ENCODE measurements around the gene CTNND1.

Gene CTNND1

DNA sequence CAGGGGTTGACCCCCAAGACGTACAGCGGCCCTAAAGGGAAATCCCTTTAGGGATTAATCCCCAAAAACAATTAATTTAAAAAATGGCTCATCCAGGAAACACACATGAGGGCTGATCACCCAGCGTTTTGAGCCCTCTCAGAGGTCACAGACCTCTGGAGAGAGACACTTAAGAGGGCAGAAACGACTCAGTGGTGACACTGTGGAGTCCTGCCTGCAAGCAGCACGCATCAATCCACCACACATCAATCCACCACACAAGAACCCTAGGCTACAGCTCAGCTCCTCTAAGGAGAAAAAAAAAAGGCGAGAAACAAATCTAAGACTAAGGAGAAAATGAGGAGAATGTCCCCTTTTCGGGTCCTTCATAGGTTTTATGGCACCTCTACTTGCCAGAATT is 32.8 kb upstream of the CTNND1 start:
- H3K36me3 ChIP-seq: peaks cover 0 to 5% (median 0%) of the 10 kb centered on the region in 3 donors
- no peaks in the 10 kb centered on the region for H3K9me3 ChIP-seq
- H3K4me1 ChIP-seq: no peaks in the 10 kb centered on the region
- TF ChIP-seq, protein P1, sequence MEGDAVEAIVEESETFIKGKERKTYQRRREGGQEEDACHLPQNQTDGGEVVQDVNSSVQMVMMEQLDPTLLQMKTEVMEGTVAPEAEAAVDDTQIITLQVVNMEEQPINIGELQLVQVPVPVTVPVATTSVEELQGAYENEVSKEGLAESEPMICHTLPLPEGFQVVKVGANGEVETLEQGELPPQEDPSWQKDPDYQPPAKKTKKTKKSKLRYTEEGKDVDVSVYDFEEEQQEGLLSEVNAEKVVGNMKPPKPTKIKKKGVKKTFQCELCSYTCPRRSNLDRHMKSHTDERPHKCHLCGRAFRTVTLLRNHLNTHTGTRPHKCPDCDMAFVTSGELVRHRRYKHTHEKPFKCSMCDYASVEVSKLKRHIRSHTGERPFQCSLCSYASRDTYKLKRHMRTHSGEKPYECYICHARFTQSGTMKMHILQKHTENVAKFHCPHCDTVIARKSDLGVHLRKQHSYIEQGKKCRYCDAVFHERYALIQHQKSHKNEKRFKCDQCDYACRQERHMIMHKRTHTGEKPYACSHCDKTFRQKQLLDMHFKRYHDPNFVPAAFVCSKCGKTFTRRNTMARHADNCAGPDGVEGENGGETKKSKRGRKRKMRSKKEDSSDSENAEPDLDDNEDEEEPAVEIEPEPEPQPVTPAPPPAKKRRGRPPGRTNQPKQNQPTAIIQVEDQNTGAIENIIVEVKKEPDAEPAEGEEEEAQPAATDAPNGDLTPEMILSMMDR (IDR thresholded peaks at IDR 0.05): no peak
- H3K4me3 ChIP-seq: no peak overlapping the region
- H3K27ac ChIP-seq: no peak overlapping the region
- no peak for DNase-seq
- intact Hi-C loops (cut with DNase I; ENCODE audit: low total_unique reads): no loop called here
- H3K27me3 ChIP-seq: no peaks in the 10 kb centered on the region

GRCh38 chr11:57729479-57729878 is 32.1 kb upstream of the CTNND1 start:
- Histone ChIP-seq H3K27me3 (no peaks in the 10 kb centered on the region), H3K27ac (no peak overlapping the region), H3K4me1 (no peaks in the 10 kb centered on the region), H3K36me3 (peaks cover 0 to 6% (median 2%) of the 10 kb centered on the region in 3 donors), H3K4me3 (no peak overlapping the region), H3K9me3 (no peaks in the 10 kb centered on the region)
- intact Hi-C loops (cut with DNase I; ENCODE audit: low total_unique reads): no loop called here
- TF ChIP-seq, protein P1 (IDR thresholded peaks at IDR 0.05): no peak
- DNase-seq: no peak

- DNase-seq: no peak
- Histone ChIP-seq H3K4me3 (no peak overlapping the region), H3K27me3 (no peaks in the 10 kb centered on the region), H3K36me3 (peaks cover 0 to 18% (median 6%) of the 10 kb centered on the region in 3 donors), H3K4me1 (no peaks in the 10 kb centered on the region), H3K27ac (no peak overlapping the region), H3K9me3 (no peaks in the 10 kb centered on the region)
- intact Hi-C loops (cut with DNase I; ENCODE audit: low total_unique reads): no loop called here
- TF ChIP-seq, protein P1 (IDR thresholded peaks at IDR 0.05): no peak
Measured at GRCh38 chr11:57732661-57733060, 28.9 kb upstream of the CTNND1 start.

DNA sequence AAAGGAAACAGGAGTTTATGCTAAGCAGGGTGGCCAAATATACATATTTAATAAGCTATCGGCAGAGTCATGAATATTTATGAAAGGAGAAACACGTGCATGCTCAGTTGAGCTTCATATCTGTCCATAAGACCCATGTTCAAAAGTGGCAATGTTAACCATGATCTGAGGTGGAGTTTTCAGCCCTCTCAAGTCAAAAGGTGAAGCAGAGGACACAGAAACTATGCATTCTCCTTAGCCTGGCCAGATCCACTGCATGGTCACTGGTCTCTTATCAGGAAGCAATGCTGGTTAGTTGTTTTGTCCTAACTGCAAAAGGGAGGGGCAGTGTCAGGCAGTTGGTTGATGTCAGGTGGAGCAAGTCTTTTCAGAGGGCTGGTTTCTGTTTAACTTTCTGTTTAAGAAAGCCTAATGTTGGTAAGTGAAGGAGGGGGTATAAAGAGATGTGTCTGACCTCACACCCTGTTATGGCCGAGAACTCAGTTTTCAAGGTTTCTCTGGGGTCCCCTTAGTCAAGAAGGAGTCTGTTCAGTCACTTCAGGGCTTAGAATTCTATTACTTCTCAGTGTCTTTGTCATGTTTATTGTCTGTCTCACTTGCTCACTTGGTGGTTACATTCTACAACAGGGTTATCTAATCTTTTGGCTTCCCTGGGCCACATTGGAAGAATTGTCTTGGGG is 25.8 kb upstream of the CTNND1 start:
- no peak overlapping the region for H3K4me3 ChIP-seq
- DNase-seq: no peak
- intact Hi-C loops (cut with DNase I; ENCODE audit: low total_unique reads): no loop called here
- TF ChIP-seq, protein P1 (IDR thresholded peaks at IDR 0.05): no peak
- H3K36me3 ChIP-seq: peaks cover 11 to 39% (median 13%) of the 10 kb centered on the region in 3 donors
- H3K27me3 ChIP-seq: no peaks in the 10 kb centered on the region
- no peak overlapping the region for H3K27ac ChIP-seq
- peaks cover 0 to 4% (median 0%) of the 10 kb centered on the region in 4 donors for H3K4me1 ChIP-seq
- H3K9me3 ChIP-seq: no peaks in the 10 kb centered on the region

DNA sequence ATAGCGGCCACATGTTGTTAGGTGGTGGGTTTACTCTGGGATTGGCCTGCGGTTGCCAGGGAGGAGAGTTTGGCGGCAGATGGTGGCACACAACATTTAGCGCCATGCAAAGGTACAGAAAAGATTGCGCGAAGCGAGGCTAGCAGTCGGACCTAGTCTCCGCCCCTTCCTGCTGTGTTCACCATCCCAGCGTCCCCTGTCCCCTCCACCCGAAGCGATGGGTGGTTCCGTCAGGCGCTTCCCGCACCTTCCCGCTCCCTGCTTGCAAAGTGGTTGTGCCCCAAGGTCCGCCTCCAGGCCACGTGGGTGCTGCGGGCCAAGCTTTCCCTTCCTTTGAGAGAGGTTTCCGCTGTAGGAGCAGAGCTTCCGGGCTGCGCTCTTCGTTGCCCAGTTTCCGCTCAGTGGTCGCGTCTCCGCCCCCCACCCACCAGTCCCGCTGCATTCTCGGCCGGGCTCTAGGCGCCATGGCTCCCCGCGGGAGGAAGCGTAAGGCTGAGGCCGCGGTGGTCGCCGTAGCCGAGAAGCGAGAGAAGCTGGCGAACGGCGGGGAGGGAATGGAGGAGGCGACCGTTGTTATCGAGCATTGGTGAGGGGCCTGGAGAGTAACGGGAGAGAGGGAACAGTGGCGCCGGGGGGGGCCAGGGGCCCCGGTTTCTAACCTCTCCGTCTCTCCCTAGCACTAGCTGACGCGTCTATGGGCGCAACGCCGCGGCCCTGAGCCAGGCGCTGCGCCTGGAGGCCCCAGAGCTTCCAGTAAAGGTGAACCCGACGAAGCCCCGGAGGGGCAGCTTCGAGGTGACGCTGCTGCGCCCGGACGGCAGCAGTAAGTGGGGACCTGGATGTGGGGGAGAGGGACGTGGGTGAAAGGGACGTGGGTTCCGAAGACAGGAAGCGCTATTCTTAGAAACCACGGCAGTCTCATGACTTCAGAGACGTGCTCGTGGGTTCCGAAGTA is 20.2 kb upstream of the CTNND1 start, which contains the start of gene SELENOH:
SELENOH (plus strand) TSS at position 360 of the 955 bp plus-strand sequence; CDS start at position 465, 105 bp downstream.
- DNase-seq: peak; percentile 96 to 98
- H3K4me3 ChIP-seq: peak within 1 kb of the TSS; percentile 98 to 100
- intact Hi-C loops (cut with DNase I; ENCODE audit: low total_unique reads): loop anchor here (10.0 kb wide), 1 partner anchor 63 kb away; no protein-coding TSS in a partner anchor
- no peaks in the 10 kb centered on the region for H3K9me3 ChIP-seq
- H3K4me1 ChIP-seq: peaks cover 0 to 20% (median 10%) of the 10 kb centered on the region in 4 donors
- peak within 1 kb of the TSS; percentile 96 to 99 for H3K27ac ChIP-seq
- peaks cover 26 to 68% (median 44%) of the 10 kb centered on the region in 3 donors for H3K36me3 ChIP-seq
- no peaks in the 10 kb centered on the region for H3K27me3 ChIP-seq
- TF ChIP-seq, protein P1 (IDR thresholded peaks at IDR 0.05): no peak
